ENCODE measurements around the gene MIEN1.

The MIEN1 gene

GRCh38 chr17:39696731-39697130 is 33.6 kb downstream of the MIEN1 start:
- no peak for DNase-seq

- no peak for DNase-seq
These were observed 35.2 kb downstream of the MIEN1 start for GRCh38 chr17:39695089-39695474.

GRCh38 chr17:39694593-39694992 is 35.7 kb downstream of the MIEN1 start:
- DNase-seq: no peak

GRCh38 chr17:39688945-39689344 is 41.4 kb downstream of the MIEN1 start:
- DNase-seq: no peak

- no peak for DNase-seq
These were observed 41.9 kb downstream of the MIEN1 start for GRCh38 chr17:39688475-39688835.

GRCh38 chr17:39687546-39688474 is 42.5 kb downstream of the MIEN1 start, which contains the start of gene PGAP3:
Gene PGAP3 (minus strand): TSS chr17:39688057. CDS start chr17:39688014, 43 bp downstream.
- peak; percentile 90 to 91 for DNase-seq

- DNase-seq: no peak
These were observed 43.2 kb downstream of the MIEN1 start for GRCh38 chr17:39687101-39687545.

GRCh38 chr17:39684369-39685192 is 45.8 kb downstream of the MIEN1 start:
- DNase-seq: no peak

- DNase-seq: no peak
These were observed 46.9 kb downstream of the MIEN1 start for GRCh38 chr17:39683295-39683939.

GRCh38 chr17:39679521-39680192 is 50.7 kb downstream of the MIEN1 start:
- peak; percentile 48 to 62 for DNase-seq
